Adipose tissue (tissue), 3 donors: ENCODE data around the gene THADA. TPM values are rescaled to one million over a fixed set of nuclear protein-coding genes. Genes with fewer than 3 reads are reported as not detected.

ENCODE experiments used
- H3K27ac ChIP-seq: one replicate; pipeline ENCODE4 v1.5.1; 2013; ENCODE audit warnings: low read depth, low read length
- WGBS, 3 donors: extraction: QIAGEN DNeasy Blood & Tissue Kit; methylation state at CpG; one replicate each; pipeline ENCODE4 v1.1.7; 2013; 5-methylcytosine and 5-hydroxymethylcytosine counted together
- polyA plus RNA-seq, 3 donors: library from polyadenylated mRNA; stranded (reverse); fragments of 200-250 nt; gene quantifications; one replicate each; pipeline ENCODE4 v1.2.3, GENCODE V29; 2013
- donor health status: healthy with polysubstance abuse.
- donor health status: Bipolar disorder and iron deficiency.
- donor health status: healthy.

Gene THADA
- polyA plus RNA-seq, 3 donors, result 8.6 to 15.5 (median 9.3) TPM

- 1 to 5% (median 3%) methylated on average over 8 of the region's 8 CpGs for WGBS, 3 donors
- H3K27ac ChIP-seq, result no peak overlapping the region
These were observed 373.1 kb downstream of the THADA start for GRCh38 chr2:43222475-43223309.

- 0 to 1% (median 1%) methylated on average over 8 of the region's 8 CpGs for WGBS, 3 donors
- peak overlapping the region; percentile 30 for H3K27ac ChIP-seq
These were observed 373.9 kb downstream of the THADA start for GRCh38 chr2:43221763-43222474.

GRCh38 chr2:43221124-43221762 lies 374.6 kb downstream of the THADA start:
- 1 to 3% (median 2%) methylated on average over 16 of the region's 16 CpGs for WGBS, 3 donors
- peak overlapping the region; percentile 14 for H3K27ac ChIP-seq

- WGBS, 3 donors, result 12 to 33% (median 17%) methylated on average over 5 of the region's 5 CpGs
- peak overlapping the region; percentile 14 for H3K27ac ChIP-seq
These were observed 375.1 kb downstream of the THADA start for GRCh38 chr2:43220760-43221123.

GRCh38 chr2:43220229-43220751 lies 375.5 kb downstream of the THADA start:
- peak overlapping the region; percentile 53 for H3K27ac ChIP-seq
- WGBS, 3 donors, result 2 to 5% (median 2%) methylated on average over 10 of the region's 10 CpGs

GRCh38 chr2:43219383-43220228 lies 376.2 kb downstream of the THADA start:
- H3K27ac ChIP-seq, result peak overlapping the region; percentile 53
- 2 to 3% (median 2%) methylated on average over 33 to 35 of the region's 35 CpGs for WGBS, 3 donors

- WGBS, 3 donors, result 9 to 13% (median 12%) methylated on average over 8 of the region's 8 CpGs
- H3K27ac ChIP-seq, result peak overlapping the region; percentile 79
These were observed 377.0 kb downstream of the THADA start for GRCh38 chr2:43218702-43219382.

- H3K27ac ChIP-seq, result peak overlapping the region; percentile 79
- 21 to 34% (median 24%) methylated on average over 13 of the region's 13 CpGs for WGBS, 3 donors
These were observed 377.6 kb downstream of the THADA start for GRCh38 chr2:43218155-43218701.

- H3K27ac ChIP-seq, result no peak overlapping the region
- WGBS, 3 donors, result 50 to 63% (median 51%) methylated on average over 11 of the region's 11 CpGs
These were observed 378.3 kb downstream of the THADA start for GRCh38 chr2:43217228-43218154.

- 91 to 94% (median 92%) methylated on average over 7 to 8 of the region's 8 CpGs for WGBS, 3 donors
- no peak overlapping the region for H3K27ac ChIP-seq
These were observed 379.2 kb downstream of the THADA start for GRCh38 chr2:43216629-43217028.

GRCh38 chr2:43215673-43216255 lies 380.1 kb downstream of the THADA start:
- 86 to 98% (median 94%) methylated on average over 6 of the region's 6 CpGs for WGBS, 3 donors
- no peak overlapping the region for H3K27ac ChIP-seq

- WGBS, 3 donors, result 88 to 94% (median 92%) methylated on average over 5 of the region's 5 CpGs
- no peak overlapping the region for H3K27ac ChIP-seq
These were observed 381.6 kb downstream of the THADA start for GRCh38 chr2:43214253-43214652.

- WGBS, 3 donors, result 56 to 78% (median 61%) methylated on average over 3 of the region's 3 CpGs
- H3K27ac ChIP-seq, result no peak overlapping the region
These were observed 382.9 kb downstream of the THADA start for GRCh38 chr2:43212931-43213330.

- H3K27ac ChIP-seq, result no peak overlapping the region
- WGBS, 3 donors, result 75 to 94% (median 80%) methylated on average over 11 of the region's 11 CpGs
These were observed 383.5 kb downstream of the THADA start for GRCh38 chr2:43212216-43212835.

- peak overlapping the region; percentile 40 for H3K27ac ChIP-seq
- WGBS, 3 donors, result 39 to 76% (median 43%) methylated on average over 21 to 23 of the region's 23 CpGs
These were observed 385.2 kb downstream of the THADA start for GRCh38 chr2:43210467-43211303.
